ENCODE data around the gene STARD3.

GRCh38 chr17:39591958-39592954 lies 44.7 kb upstream of the STARD3 start:
- no peak for TF ChIP-seq CTCF (IDR thresholded peaks at IDR 0.05)
- no peak for TF ChIP-seq POLR2AphosphoS5 (IDR thresholded peaks at IDR 0.05)
- TF ChIP-seq EP300 (IDR thresholded peaks at IDR 0.05) = no peak
- TF ChIP-seq POLR2A (IDR thresholded peaks at IDR 0.05; ENCODE audit: low read depth) = no peak

Data from esophagus muscularis mucosa (tissue), 4 donors.